Measurements from ENCODE around the gene GALNT3.

The GALNT3 gene

DNA sequence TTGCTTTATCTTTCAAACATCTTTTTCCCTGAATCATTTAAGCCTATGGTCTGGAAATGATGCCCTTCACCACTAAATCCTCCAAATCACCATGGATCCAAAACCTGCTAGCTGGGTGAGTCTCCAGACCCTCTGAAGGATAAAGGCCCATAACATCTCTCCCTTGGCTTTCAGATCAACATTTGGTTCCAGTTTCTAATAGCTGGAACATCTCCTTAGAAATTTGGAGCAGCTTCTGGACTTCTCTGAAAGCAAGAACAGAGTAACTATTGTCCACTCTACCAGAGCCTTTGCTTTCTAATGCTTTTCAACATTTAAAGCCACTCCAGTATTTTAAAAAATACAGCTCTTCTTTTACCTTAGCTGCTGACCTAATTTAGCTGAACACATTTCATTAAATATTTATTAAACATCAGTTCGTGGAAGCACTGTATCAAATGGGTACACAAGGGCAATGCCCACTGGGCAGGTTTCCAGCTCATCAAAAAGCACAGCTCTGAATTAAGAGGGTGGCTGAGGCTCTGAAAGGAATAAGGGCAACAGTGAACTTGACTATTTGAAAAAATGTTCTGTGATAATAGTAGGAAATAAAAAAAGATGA, 75.3 kb downstream of the GALNT3 start:
- DNase-seq: no peak

- DNase-seq: no peak
Measured at GRCh38 chr2:165716091-165716490, 78.0 kb downstream of the GALNT3 start.

GRCh38 chr2:165706960-165707487, 87.0 kb downstream of the GALNT3 start:
- DNase-seq: no peak

- no peak for DNase-seq
Measured at GRCh38 chr2:165701147-165701546, 92.9 kb downstream of the GALNT3 start.

DNA sequence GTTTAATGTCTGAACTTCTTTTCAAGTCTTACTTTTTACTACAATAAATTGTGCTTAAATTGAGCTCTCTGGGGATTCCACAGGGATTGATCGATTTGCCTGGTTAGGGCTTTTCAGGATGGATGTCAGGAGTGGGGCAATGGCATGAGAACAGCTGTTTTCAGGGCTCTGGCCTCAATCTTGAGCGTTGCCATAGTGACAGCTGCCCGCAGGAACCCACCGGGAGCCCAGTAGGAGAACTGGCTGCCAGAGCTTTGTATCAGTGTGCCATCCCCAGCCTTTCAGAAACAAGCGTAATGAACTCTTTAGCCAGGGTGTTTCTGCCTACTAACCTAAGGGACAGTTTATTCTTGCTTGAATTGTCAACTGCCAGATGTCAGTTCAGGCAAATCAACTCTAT, 93.5 kb downstream of the GALNT3 start:
- no peak for DNase-seq

DNA sequence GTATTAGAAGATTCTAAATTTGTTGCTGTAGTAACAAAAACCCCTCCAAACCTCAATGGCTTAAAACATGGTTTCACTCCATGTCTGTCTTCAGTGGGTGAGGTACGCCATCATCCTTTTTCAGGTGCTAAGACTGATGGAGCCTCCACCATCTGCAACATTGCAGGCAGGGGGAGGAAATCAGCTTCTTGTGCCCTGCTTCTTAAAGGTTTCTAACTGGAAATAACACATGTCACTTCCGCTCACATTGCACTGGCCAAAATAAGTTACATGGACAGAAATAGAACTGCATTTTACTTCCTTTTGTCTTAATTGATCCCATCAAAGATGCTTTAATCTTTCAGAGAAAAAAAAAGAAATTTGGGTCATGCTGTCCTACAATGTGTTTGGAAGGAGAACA, 94.1 kb downstream of the GALNT3 start:
- DNase-seq: no peak

GRCh38 chr2:165698444-165698884, 95.6 kb downstream of the GALNT3 start:
- no peak for DNase-seq

GRCh38 chr2:165697748-165698443, 96.2 kb downstream of the GALNT3 start:
- no peak for DNase-seq
